H1 (cell line): ENCODE data around the gene TDP1. TPM values are rescaled to one million over a fixed set of nuclear protein-coding genes. Genes with fewer than 3 reads are reported as not detected.

ENCODE experiments used
- BRCA1 ChIP-seq: IDR thresholded peaks from 2 replicates; pipeline ENCODE4 v1.6.1; 2012; ENCODE audit warnings: low read depth, low read length, improper control_type of control experiment
- CEBPB ChIP-seq: IDR thresholded peaks from 2 replicates; pipeline ENCODE4 v1.6.1; 2012; ENCODE audit warnings: low read depth, low read length
- EGR1 ChIP-seq: IDR thresholded peaks from 2 replicates; pipeline ENCODE4 v1.6.1; 2011; ENCODE audit warnings: low read depth, low read length, borderline replicate concordance
- EZH2 ChIP-seq: fragments of 200-600 bp; sonication (generic); IDR thresholded peaks from 2 replicates; pipeline ENCODE4 v1.7.1; 2012; ENCODE audit warnings: low read depth, mild to moderate bottlenecking, moderate library complexity, low read length, inconsistent platforms; ENCODE audit not compliant: severe bottlenecking
- FOSL1 ChIP-seq: IDR thresholded peaks from 2 replicates; pipeline ENCODE4 v1.6.1; 2011; ENCODE audit warnings: mild to moderate bottlenecking, low read depth, low read length, moderate library complexity; ENCODE audit not compliant: insufficient read depth
- SIRT6 ChIP-seq: IDR thresholded peaks from one replicate; pipeline ENCODE4 v1.7.1; 2012; ENCODE audit warnings: low read length, inconsistent platforms
- SIX5 ChIP-seq: IDR thresholded peaks from 2 replicates; pipeline ENCODE4 v1.6.1; 2011; ENCODE audit warnings: mild to moderate bottlenecking, low read depth, low read length
- SUZ12 ChIP-seq: fragments of 200-600 bp; sonication (generic); IDR thresholded peaks from 2 replicates; pipeline ENCODE4 v1.6.1; 2012; ENCODE audit warnings: mild to moderate bottlenecking, inconsistent platforms, low read length, moderate library complexity, mixed read lengths
- ZNF274 ChIP-seq: IDR thresholded peaks from 2 replicates; pipeline ENCODE4 v1.7.0; 2012; ENCODE audit warnings: low read length, borderline replicate concordance; ENCODE audit errors: extremely low read depth
- polyA plus RNA-seq, 7 experiments: library from polyadenylated mRNA; depleted of rRNA in 3 of 7; stranded (reverse) in 5 of 7; unstranded in 2 of 7; fragments of >200 nt in 5 of 7; fragments of 200-250 nt in 2 of 7; gene quantifications; 1 replicate in 5 of 7; 2 replicates in 1 of 7; 4 replicates in 1 of 7; pipeline versions ENCODE4 v1.2.1 to v1.2.3, GENCODE V29; 2011 to 2013; ENCODE audit warnings: missing spikeins in 2 of 7, mixed read lengths in 2 of 7
- total RNA-seq: library from RNA; stranded (reverse); fragmentation: NEBNext Ultra II Directional; extraction: Animal tissue kit (Norgen Biotek cat#: 25700); gene quantifications from 2 replicates; pipeline ENCODE4 v1.2.1, GENCODE V29; 2021

TDP1 gene
- total and polyA plus RNA-seq, 2 of the 8 experiments (the other 6 are each of a cell fraction or from before 2014, with no cell fraction given) = 32.2 to 69.9 TPM

GRCh38 chr14:89910691-89911009 lies 45.1 kb upstream of the TDP1 start (continued):
- TF ChIP-seq FOSL1 = no peak
- no peak for TF ChIP-seq SIX5
- TF ChIP-seq SIRT6 = no peak
- no peak for TF ChIP-seq EZH2
- no peak for TF ChIP-seq BRCA1
- no peak for TF ChIP-seq CEBPB
- TF ChIP-seq EGR1 = no peak
- no peak for TF ChIP-seq ZNF274
- no peak for TF ChIP-seq SUZ12
